ENCODE data around the gene NKAIN2. TPM values are rescaled to one million over a fixed set of nuclear protein-coding genes. Genes with fewer than 3 reads are reported as not detected.

The NKAIN2 gene
- total RNA-seq, 1 donor from 2014 or later, result not detected

- no peak overlapping the region for H3K4me3 ChIP-seq
- H3K4me1 ChIP-seq, result no peaks in the 10 kb centered on the region
- no peaks in the 10 kb centered on the region for H3K36me3 ChIP-seq
- H3K27me3 ChIP-seq, result no peaks in the 10 kb centered on the region
- DNase-seq (no peak), ATAC-seq (no peak)
- intact Hi-C loops (cut with DNase I), result no loop called here
- H3K9me3 ChIP-seq, result no peaks in the 10 kb centered on the region
- no peak for TF ChIP-seq CTCF (IDR thresholded peaks at IDR 0.05)
- H3K27ac ChIP-seq, result no peak overlapping the region
Measured at GRCh38 chr6:123869334-123869733, 65.7 kb downstream of the NKAIN2 start.

GRCh38 chr6:123873974-123874373, 70.3 kb downstream of the NKAIN2 start:
- H3K36me3 ChIP-seq, result no peaks in the 10 kb centered on the region
- TF ChIP-seq CTCF (IDR thresholded peaks at IDR 0.05), result no peak
- intact Hi-C loops (cut with DNase I), result no loop called here
- H3K27me3 ChIP-seq, result no peaks in the 10 kb centered on the region
- no peaks in the 10 kb centered on the region for H3K4me1 ChIP-seq
- H3K9me3 ChIP-seq, result no peaks in the 10 kb centered on the region
- DNase-seq, result no peak
- H3K27ac ChIP-seq, result no peak overlapping the region
- ATAC-seq, result no peak
- H3K4me3 ChIP-seq, result no peak overlapping the region

GRCh38 chr6:123875784-123876183, 72.1 kb downstream of the NKAIN2 start:
- Histone ChIP-seq H3K27ac (no peak overlapping the region), H3K9me3 (no peaks in the 10 kb centered on the region), H3K4me1 (no peaks in the 10 kb centered on the region), H3K4me3 (no peak overlapping the region), H3K36me3 (no peaks in the 10 kb centered on the region), H3K27me3 (no peaks in the 10 kb centered on the region)
- no peak for TF ChIP-seq CTCF (IDR thresholded peaks at IDR 0.05)
- DNase-seq (no peak), ATAC-seq (no peak)
- intact Hi-C loops (cut with DNase I), result no loop called here

- DNase-seq (no peak), ATAC-seq (no peak)
- no peak overlapping the region for H3K4me3 ChIP-seq
- no peaks in the 10 kb centered on the region for H3K27me3 ChIP-seq
- H3K9me3 ChIP-seq, result no peaks in the 10 kb centered on the region
- TF ChIP-seq CTCF (IDR thresholded peaks at IDR 0.05), result no peak
- no peak overlapping the region for H3K27ac ChIP-seq
- H3K4me1 ChIP-seq, result no peaks in the 10 kb centered on the region
- no peaks in the 10 kb centered on the region for H3K36me3 ChIP-seq
- intact Hi-C loops (cut with DNase I), result no loop called here
Measured at GRCh38 chr6:123879749-123880148, 76.1 kb downstream of the NKAIN2 start.

GRCh38 chr6:123888771-123889513, 85.3 kb downstream of the NKAIN2 start:
- TF ChIP-seq CTCF (IDR thresholded peaks at IDR 0.05), result no peak
- Histone ChIP-seq H3K9me3 (no peaks in the 10 kb centered on the region), H3K27me3 (no peaks in the 10 kb centered on the region), H3K4me1 (no peaks in the 10 kb centered on the region), H3K27ac (no peak overlapping the region), H3K36me3 (no peaks in the 10 kb centered on the region), H3K4me3 (no peak overlapping the region)
- ATAC-seq (no peak), DNase-seq (no peak)
- intact Hi-C loops (cut with DNase I), result no loop called here

- Histone ChIP-seq H3K36me3 (no peaks in the 10 kb centered on the region), H3K4me1 (no peaks in the 10 kb centered on the region), H3K4me3 (no peak overlapping the region), H3K27me3 (no peaks in the 10 kb centered on the region), H3K27ac (no peak overlapping the region), H3K9me3 (no peaks in the 10 kb centered on the region)
- ATAC-seq, result no peak
- no peak for TF ChIP-seq CTCF (IDR thresholded peaks at IDR 0.05)
- DNase-seq, result no peak
- intact Hi-C loops (cut with DNase I), result no loop called here
Measured at GRCh38 chr6:123895346-123895745, 91.7 kb downstream of the NKAIN2 start.
